Activated CD8-positive, alpha-beta T cell treated with anti-CD3 and anti-CD28 coated beads for 36 hours (primary cell): Measurements from ENCODE around the gene OR56A3. TPM values are rescaled to one million over a fixed set of nuclear protein-coding genes. Genes with fewer than 3 reads are reported as not detected.

Source experiments
- total RNA-seq, 2 experiments: library from RNA; stranded (reverse); gene quantifications; one replicate each; pipeline ENCODE4 v1.2.3, GENCODE V29; 2021

The OR56A3 gene
- total RNA-seq, 2 experiments from 2014 or later = not detected

Other genes with a start within 250 kb of the OR56A3 start
- gene OR56B1, start 205.8 kb upstream of the OR56A3 start, total RNA-seq = under 1 TPM in 1 of 2 experiments, not detected in 1; 0.25 TPM
- gene OR52N4, start 188.0 kb upstream of the OR56A3 start, total RNA-seq = 1 to 10 TPM in 1 of 2 experiments, under 1 TPM in 1; 0.47 to 1.1 TPM
- not detected for gene OR52N5, start 158.9 kb upstream of the OR56A3 start, total RNA-seq
- gene OR52N1, start 151.0 kb upstream of the OR56A3 start, total RNA-seq = not detected
- not detected for gene OR52N2, start 133.3 kb upstream of the OR56A3 start, total RNA-seq
- not detected for gene OR52E6, start 100.4 kb upstream of the OR56A3 start, total RNA-seq
- gene OR52E8, start 84.6 kb upstream of the OR56A3 start, total RNA-seq = not detected
- gene OR52E4, start 61.6 kb upstream of the OR56A3 start, total RNA-seq = not detected
- gene OR52E5, start 49.0 kb upstream of the OR56A3 start, total RNA-seq = not detected
- gene OR56A5, start 26.2 kb downstream of the OR56A3 start, total RNA-seq = not detected
- gene OR52L1, start 44.7 kb downstream of the OR56A3 start, total RNA-seq = not detected
- not detected for gene OR56A4, start 64.7 kb downstream of the OR56A3 start, total RNA-seq
- not detected for gene OR56A1, start 88.5 kb downstream of the OR56A3 start, total RNA-seq
- gene OR56B4, start 165.4 kb downstream of the OR56A3 start, total RNA-seq = not detected
- not detected for gene OR52B2, start 228.1 kb downstream of the OR56A3 start, total RNA-seq